Mesendoderm (in vitro differentiated cells): ENCODE results near the gene TAOK1.
A peak's percentile ranks its signal among the peaks of the same experiment; 100 is the strongest.

Experiments used
- DNase-seq: peaks from one replicate; pipeline ENCODE4 v3.0.0; 2013
- H2AK5ac ChIP-seq: 2 replicates; pipeline ENCODE4 v1.6.1; 2013; ENCODE audit warnings: low read length, inconsistent platforms
- H2BK120ac ChIP-seq: 2 replicates; pipeline ENCODE4 v1.6.1; 2013; ENCODE audit warnings: low read depth, mild to moderate bottlenecking, low read length, moderate library complexity, mixed read lengths
- H2BK15ac ChIP-seq: replicated peaks from 2 replicates; pipeline ENCODE4 v1.6.1; 2013; ENCODE audit warnings: low read depth, mild to moderate bottlenecking, moderate library complexity
- H2BK5ac ChIP-seq: 2 replicates; pipeline ENCODE4 v1.6.1; 2013; ENCODE audit warnings: low read length, inconsistent platforms
- H3K18ac ChIP-seq: 2 replicates; pipeline ENCODE4 v1.6.1; 2013; ENCODE audit warnings: mild to moderate bottlenecking, low read length, mixed read lengths
- H3K23ac ChIP-seq: one replicate; pipeline ENCODE4 v1.6.1; 2013; ENCODE audit warnings: low read length
- H3K27ac ChIP-seq: 2 replicates; pipeline ENCODE4 v1.5.1; 2013; ENCODE audit warnings: low read depth, mild to moderate bottlenecking, inconsistent platforms, low read length, moderate library complexity
- H3K27me3 ChIP-seq: 2 replicates; pipeline ENCODE4 v1.6.1; 2013; ENCODE audit warnings: low read length, control low read depth, mild to moderate bottlenecking, inconsistent platforms; ENCODE audit not compliant: insufficient read depth, poor library complexity
- H3K36me3 ChIP-seq: 2 replicates; pipeline ENCODE4 v1.6.1; 2013; ENCODE audit warnings: low read length, inconsistent platforms; ENCODE audit not compliant: control insufficient read depth, insufficient read depth
- H3K4ac ChIP-seq: one replicate; pipeline ENCODE4 v1.6.1; 2013; ENCODE audit warnings: low read depth, mild to moderate bottlenecking, low read length, moderate library complexity
- H3K4me1 ChIP-seq: 2 replicates; pipeline ENCODE4 v1.6.1; 2013; ENCODE audit warnings: low read depth, low read length, inconsistent platforms; ENCODE audit not compliant: control insufficient read depth
- H3K4me2 ChIP-seq: 2 replicates; pipeline ENCODE4 v1.6.1; 2013; ENCODE audit warnings: low read length
- H3K4me3 ChIP-seq: 2 replicates; pipeline ENCODE4 v1.5.1; 2013; ENCODE audit warnings: mild to moderate bottlenecking, low read length
- H3K56ac ChIP-seq: one replicate; pipeline ENCODE4 v1.6.1; 2013; ENCODE audit warnings: low read length
- H3K79me1 ChIP-seq: 2 replicates; pipeline ENCODE4 v1.6.1; 2013; ENCODE audit warnings: low read length, inconsistent platforms
- H3K79me2 ChIP-seq: 2 replicates; pipeline ENCODE4 v1.6.1; 2013; ENCODE audit warnings: mild to moderate bottlenecking, low read length; ENCODE audit not compliant: control insufficient read depth, insufficient read depth
- H3K9ac ChIP-seq: 2 replicates; pipeline ENCODE4 v1.6.1; 2013; ENCODE audit warnings: low read length, inconsistent platforms
- H4K5ac ChIP-seq: one replicate; pipeline ENCODE4 v1.6.1; 2013; ENCODE audit warnings: low read length
- H4K8ac ChIP-seq: one replicate; pipeline ENCODE4 v1.6.1; 2013; ENCODE audit warnings: low read depth, mild to moderate bottlenecking, control low read depth, low read length, moderate library complexity
- WGBS: extraction: QIAGEN DNeasy Blood & Tissue Kit; methylation state at CpG from one replicate; pipeline ENCODE4 v1.1.7; 2013; ENCODE audit warnings: low lambda C conversion rate, missing lambda C conversion rate; ENCODE audit not compliant: insufficient coverage; ENCODE audit errors: extremely low coverage; 5-methylcytosine and 5-hydroxymethylcytosine counted together

TAOK1 gene

DNA sequence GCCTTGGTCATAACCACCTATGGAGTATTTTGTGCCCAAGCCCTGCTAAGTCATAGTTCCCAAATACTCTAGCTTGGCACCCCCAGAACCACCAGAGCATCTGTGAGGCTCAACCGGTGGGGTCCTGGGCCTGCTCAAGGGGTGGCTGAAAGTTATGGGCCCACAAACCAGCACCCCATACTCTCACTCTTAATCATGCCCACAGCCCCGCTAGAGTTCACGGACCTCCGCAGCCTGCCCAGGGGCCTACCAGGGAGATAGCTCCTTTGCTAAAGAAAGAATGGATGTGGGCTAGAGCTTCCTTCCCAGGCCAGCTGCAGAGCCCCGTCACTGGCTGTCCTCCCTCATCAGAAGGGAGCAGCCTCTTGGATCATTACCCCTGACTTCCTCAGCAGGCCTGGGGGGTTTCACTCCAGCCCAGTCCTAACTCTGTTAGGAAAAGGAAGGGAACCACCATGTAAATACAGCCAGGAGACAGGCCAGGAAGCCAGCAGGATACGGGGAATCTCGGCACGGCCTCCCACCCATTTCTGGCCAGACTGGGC, 197.9 kb downstream of the TAOK1 start:
- Histone ChIP-seq H3K23ac (peak overlapping the region; percentile 20), H3K4me1 (peaks cover 11% of the 10 kb centered on the region), H2BK5ac (no peak overlapping the region), H3K4ac (no peak overlapping the region), H2BK15ac (no peak overlapping the region), H4K5ac (no peak overlapping the region), H4K8ac (no peak overlapping the region), H3K79me1 (peaks cover 17% of the 10 kb centered on the region), H2BK120ac (no peak overlapping the region), H3K4me3 (no peak overlapping the region), H2AK5ac (no peak overlapping the region), H3K27ac (no peak overlapping the region), H3K18ac (no peak overlapping the region), H3K56ac (peak overlapping the region; percentile 97), H3K4me2 (peak overlapping the region; percentile 88), H3K36me3 (no peaks in the 10 kb centered on the region), H3K9ac (peak overlapping the region; percentile 72), H3K79me2 (peaks cover 19% of the 10 kb centered on the region), H3K27me3 (no peaks in the 10 kb centered on the region)
- no CpG with 5 or more reads among the region's 8 CpGs for whole genome bisulfite sequencing
- DNase-seq = no peak

DNA sequence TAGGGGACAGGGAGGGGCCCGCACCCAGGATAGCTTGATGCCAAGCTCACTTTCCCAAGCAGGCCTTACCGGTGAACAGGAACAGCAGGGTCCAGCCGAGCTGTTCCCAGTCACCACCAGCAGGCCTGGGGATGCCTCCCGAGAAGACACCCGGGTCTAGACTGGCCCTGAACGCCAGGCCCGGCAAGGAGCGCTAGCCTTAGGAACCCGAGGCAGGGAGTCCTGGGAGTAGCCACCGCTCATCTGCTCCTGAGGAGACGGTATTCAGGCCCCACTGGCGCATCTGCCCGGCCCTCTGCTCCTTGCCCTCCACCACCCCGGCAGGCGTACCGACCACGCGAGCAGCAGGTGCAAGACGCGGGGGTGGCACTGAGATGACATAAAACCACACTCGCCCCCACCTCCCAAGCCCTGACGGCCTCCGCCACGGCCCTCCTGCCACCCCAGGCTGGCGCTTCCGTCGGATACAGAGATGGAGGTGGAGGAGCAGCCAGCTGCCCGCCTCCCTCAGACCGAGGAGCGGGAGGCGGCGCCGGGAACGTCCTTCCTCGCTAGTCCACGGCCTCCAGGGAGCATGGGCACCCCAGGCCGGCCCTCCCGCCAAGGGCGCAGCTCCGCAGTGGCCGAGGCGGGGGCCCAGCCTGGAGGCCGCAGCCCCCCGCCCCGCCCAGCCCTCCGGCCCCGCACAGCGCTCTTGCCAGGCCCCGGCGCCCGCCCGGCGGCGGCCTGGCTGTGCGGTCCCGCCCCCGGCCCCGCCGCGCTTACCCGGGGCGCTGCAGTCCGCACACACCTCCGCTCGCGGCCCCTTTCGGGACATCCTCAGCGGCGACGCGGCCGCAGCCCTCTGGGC, 198.6 kb downstream of the TAOK1 start:
- peak overlapping the region; percentile 70 for H3K4me3 ChIP-seq
- H3K79me1 ChIP-seq = peaks cover 17% of the 10 kb centered on the region
- H2BK120ac ChIP-seq = no peak overlapping the region
- no peak overlapping the region for H4K5ac ChIP-seq
- no peak overlapping the region for H2AK5ac ChIP-seq
- peaks cover 11% of the 10 kb centered on the region for H3K4me1 ChIP-seq
- peak overlapping the region; percentile 58 for H3K4ac ChIP-seq
- peak overlapping the region; percentile 31 for H3K18ac ChIP-seq
- H3K9ac ChIP-seq = peak overlapping the region; percentile 72
- peak; percentile 62 for DNase-seq
- no peaks in the 10 kb centered on the region for H3K27me3 ChIP-seq
- no peak overlapping the region for H2BK15ac ChIP-seq
- H3K79me2 ChIP-seq = peaks cover 19% of the 10 kb centered on the region
- no peak overlapping the region for H2BK5ac ChIP-seq
- peak overlapping the region; percentile 88 for H3K4me2 ChIP-seq
- H4K8ac ChIP-seq = no peak overlapping the region
- no peak overlapping the region for H3K27ac ChIP-seq
- H3K23ac ChIP-seq = peak overlapping the region; percentile 20
- H3K36me3 ChIP-seq = no peaks in the 10 kb centered on the region
- peak overlapping the region; percentile 97 for H3K56ac ChIP-seq
- WGBS = no CpG with 5 or more reads among the region's 72 CpGs

DNA sequence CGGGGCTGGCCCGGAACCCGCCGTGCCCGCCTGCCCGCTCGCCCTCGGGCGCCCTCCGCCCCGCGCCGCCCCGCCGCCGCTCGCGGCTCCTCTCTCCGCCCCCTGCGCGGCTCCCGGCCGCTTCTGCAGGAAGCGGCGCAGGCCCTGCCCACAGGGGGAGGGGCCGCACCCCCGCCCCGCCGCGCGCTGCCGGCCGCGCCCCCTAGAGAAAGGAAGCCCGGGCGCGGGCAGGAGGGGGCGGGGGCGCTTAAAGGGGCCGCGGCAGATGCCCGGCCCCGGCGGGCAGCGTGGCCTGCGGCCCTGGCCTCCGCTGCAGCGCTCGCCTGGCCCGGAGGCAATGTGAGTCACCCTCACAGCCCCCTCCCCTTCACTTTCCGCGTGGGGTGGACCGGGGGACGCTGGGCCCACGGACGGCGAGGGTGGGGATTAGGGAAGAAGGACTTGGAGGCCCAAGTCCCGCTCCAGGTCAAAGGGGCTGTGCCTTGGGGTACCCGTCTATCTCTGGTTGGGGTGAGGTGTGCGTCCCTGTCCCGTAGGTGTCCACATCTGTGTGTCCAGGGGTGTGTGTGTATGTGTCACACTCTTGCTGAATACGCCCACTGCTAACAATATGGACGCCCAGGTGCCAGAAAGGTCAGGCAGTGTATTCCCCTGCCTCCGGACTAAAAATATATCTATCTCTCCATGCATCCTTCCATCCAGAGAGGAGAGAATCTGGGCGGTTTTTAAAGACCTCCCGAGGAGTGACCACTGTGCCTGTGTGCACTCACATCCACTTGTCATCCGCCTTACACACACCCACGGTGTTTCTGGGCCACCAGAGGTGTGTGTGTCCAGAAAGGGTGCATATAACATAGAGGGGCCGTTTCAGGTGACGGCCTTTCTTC, 199.6 kb downstream of the TAOK1 start, which contains the start of gene GIT1:
Gene GIT1, minus strand, starts transcription at position 125 of the 887 bp plus-strand sequence. CDS start 270 bp downstream, outside the sequence.
- peaks cover 7% of the 10 kb centered on the region for H3K4me1 ChIP-seq

DNA sequence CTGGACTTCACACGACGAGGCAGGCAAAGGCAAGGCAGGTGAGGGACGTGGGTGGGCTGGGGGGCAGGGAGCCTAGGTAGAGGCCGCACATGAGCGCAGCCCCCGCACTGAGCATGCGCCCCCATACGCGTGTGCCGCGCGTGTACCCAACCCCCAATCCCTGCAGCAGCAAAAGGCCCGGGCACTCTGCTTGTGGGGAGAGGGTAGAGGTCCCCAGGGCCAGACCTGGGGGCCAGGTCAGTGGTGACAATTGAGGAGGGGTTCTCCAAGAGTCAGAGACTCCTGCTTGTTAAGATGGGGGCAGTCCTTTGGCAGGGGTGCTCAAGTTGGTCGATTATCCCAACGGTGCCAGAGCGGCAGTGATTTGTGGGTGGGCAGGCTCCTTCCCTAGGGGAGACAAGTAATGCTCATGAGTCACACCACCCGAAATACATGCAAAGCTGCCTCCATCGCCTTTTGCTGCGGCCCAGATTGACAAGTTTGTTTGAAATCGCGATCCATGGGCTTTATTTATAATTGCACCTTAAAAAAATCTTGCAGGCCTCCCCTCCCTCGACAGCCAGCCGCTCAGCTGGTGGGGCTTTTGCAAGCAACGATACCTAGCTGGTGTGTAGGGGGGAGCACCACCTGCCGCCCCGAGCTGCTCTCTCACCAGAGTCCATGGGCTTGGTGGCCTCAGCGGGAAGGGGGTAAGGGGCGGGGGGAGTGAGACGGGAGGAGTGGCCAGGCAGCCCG, 200.4 kb downstream of the TAOK1 start:
- Histone ChIP-seq H3K27me3 (no peaks in the 10 kb centered on the region), H3K23ac (no peak overlapping the region), H3K36me3 (no peaks in the 10 kb centered on the region), H3K27ac (no peak overlapping the region), H3K4me1 (peaks cover 1% of the 10 kb centered on the region), H3K79me1 (peaks cover 9% of the 10 kb centered on the region), H2BK15ac (no peak overlapping the region), H3K18ac (no peak overlapping the region), H3K4ac (no peak overlapping the region), H2BK5ac (no peak overlapping the region), H2AK5ac (no peak overlapping the region), H3K9ac (peak overlapping the region; percentile 70), H2BK120ac (no peak overlapping the region), H3K79me2 (peaks cover 19% of the 10 kb centered on the region), H3K4me3 (peak overlapping the region; percentile 80), H3K56ac (peak overlapping the region; percentile 92), H3K4me2 (peak overlapping the region; percentile 91), H4K5ac (no peak overlapping the region), H4K8ac (no peak overlapping the region)
- WGBS = no CpG with 5 or more reads among the region's 30 CpGs
- peak; percentile 65 for DNase-seq

More for the DNA sequence above, 199.6 kb downstream of the TAOK1 start, which contains the start of gene GIT1:
- Histone ChIP-seq H3K4me2 (peak within 1 kb of the TSS; percentile 91), H4K8ac (no peak within 1 kb of the TSS), H3K9ac (peak within 1 kb of the TSS; percentile 80), H3K79me2 (peaks cover 19% of the 10 kb centered on the region), H3K4me3 (peak within 1 kb of the TSS; percentile 70), H2BK15ac (no peak within 1 kb of the TSS), H3K23ac (peak within 1 kb of the TSS; percentile 20), H3K27ac (no peak within 1 kb of the TSS), H3K18ac (peak within 1 kb of the TSS; percentile 82), H3K4ac (peak within 1 kb of the TSS; percentile 58), H3K79me1 (peaks cover 14% of the 10 kb centered on the region), H3K27me3 (no peaks in the 10 kb centered on the region), H4K5ac (no peak within 1 kb of the TSS), H3K36me3 (no peaks in the 10 kb centered on the region), H2AK5ac (no peak within 1 kb of the TSS), H2BK5ac (no peak within 1 kb of the TSS), H3K56ac (peak within 1 kb of the TSS; percentile 97), H2BK120ac (no peak within 1 kb of the TSS)
- peak; percentile 91 for DNase-seq
- WGBS = no CpG with 5 or more reads among the region's 70 CpGs

DNA sequence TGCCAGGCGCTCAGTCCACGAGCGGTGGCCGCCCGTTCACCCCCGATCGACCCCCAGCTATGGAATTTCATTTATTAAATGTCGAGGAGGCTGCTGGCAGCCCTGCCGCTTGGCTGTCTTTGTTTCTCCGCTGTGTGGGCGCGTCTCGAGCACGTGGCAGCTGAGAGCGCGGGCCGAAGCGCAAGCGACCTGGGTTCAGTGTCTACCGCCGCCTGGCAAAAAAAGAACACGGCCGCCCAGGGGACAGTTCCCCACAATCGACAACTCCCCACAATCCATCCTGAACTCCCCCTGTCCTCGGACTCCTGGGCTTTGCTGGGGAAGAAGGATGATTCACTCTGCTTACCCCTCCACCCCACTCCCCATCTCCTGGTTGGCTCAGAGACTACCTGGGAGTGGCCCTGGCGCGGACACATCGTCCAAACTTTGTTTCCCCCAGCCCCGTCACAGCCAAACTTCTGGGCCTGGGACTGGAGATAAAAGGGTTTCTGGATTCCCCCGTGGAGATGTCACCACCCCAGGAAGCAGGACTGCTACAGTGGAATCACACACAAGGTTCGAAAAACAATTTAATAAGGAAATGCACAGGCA, 201.1 kb downstream of the TAOK1 start:
- no peak overlapping the region for H2AK5ac ChIP-seq
- H2BK120ac ChIP-seq = no peak overlapping the region
- H3K56ac ChIP-seq = peak overlapping the region; percentile 92
- H3K4me2 ChIP-seq = peak overlapping the region; percentile 91
- H3K4me1 ChIP-seq = peaks cover 1% of the 10 kb centered on the region
- no CpG with 5 or more reads among the region's 31 CpGs for WGBS
- H3K36me3 ChIP-seq = no peaks in the 10 kb centered on the region
- H4K5ac ChIP-seq = no peak overlapping the region
- H3K79me2 ChIP-seq = peaks cover 17% of the 10 kb centered on the region
- H3K23ac ChIP-seq = no peak overlapping the region
- H3K27ac ChIP-seq = no peak overlapping the region
- no peak overlapping the region for H4K8ac ChIP-seq
- H3K27me3 ChIP-seq = no peaks in the 10 kb centered on the region
- peak; percentile 92 for DNase-seq
- no peak overlapping the region for H3K18ac ChIP-seq
- peak overlapping the region; percentile 70 for H3K9ac ChIP-seq
- H3K4ac ChIP-seq = no peak overlapping the region
- H3K79me1 ChIP-seq = peaks cover 7% of the 10 kb centered on the region
- H3K4me3 ChIP-seq = peak overlapping the region; percentile 80
- no peak overlapping the region for H2BK5ac ChIP-seq
- H2BK15ac ChIP-seq = no peak overlapping the region
